ENCODE results near the gene NRG2.

Gene NRG2

GRCh38 chr5:139900546-139901250, 142.4 kb downstream of the NRG2 start:
- no peak for DNase-seq

GRCh38 chr5:139898981-139899380, 144.1 kb downstream of the NRG2 start:
- no peak for DNase-seq

GRCh38 chr5:139897982-139898381, 145.1 kb downstream of the NRG2 start:
- DNase-seq: no peak

GRCh38 chr5:139897342-139897741, 145.8 kb downstream of the NRG2 start:
- no peak for DNase-seq

GRCh38 chr5:139896718-139897117, 146.4 kb downstream of the NRG2 start:
- DNase-seq: no peak

GRCh38 chr5:139895647-139896046, 147.5 kb downstream of the NRG2 start:
- DNase-seq: no peak

- no peak for DNase-seq
Measured at GRCh38 chr5:139895046-139895445, 148.1 kb downstream of the NRG2 start.

- no peak for DNase-seq
Measured at GRCh38 chr5:139893873-139894272, 149.2 kb downstream of the NRG2 start.

GRCh38 chr5:139889410-139889809, 153.7 kb downstream of the NRG2 start:
- DNase-seq: no peak

GRCh38 chr5:139888370-139888769, 154.7 kb downstream of the NRG2 start:
- DNase-seq: no peak

- DNase-seq: no peak
Measured at GRCh38 chr5:139886213-139886612, 156.9 kb downstream of the NRG2 start.

GRCh38 chr5:139885857-139886208, 157.3 kb downstream of the NRG2 start:
- DNase-seq: no peak

GRCh38 chr5:139885172-139885856, 157.8 kb downstream of the NRG2 start:
- no peak for DNase-seq

- no peak for DNase-seq
Measured at GRCh38 chr5:139884734-139885133, 158.4 kb downstream of the NRG2 start.

GRCh38 chr5:139884144-139884543, 159.0 kb downstream of the NRG2 start:
- DNase-seq: no peak

GRCh38 chr5:139882961-139883539, 160.0 kb downstream of the NRG2 start:
- DNase-seq: no peak

GRCh38 chr5:139882316-139882715, 160.8 kb downstream of the NRG2 start:
- no peak for DNase-seq

GRCh38 chr5:139881143-139881733, 161.9 kb downstream of the NRG2 start:
- no peak for DNase-seq

GRCh38 chr5:139880416-139881142, 162.5 kb downstream of the NRG2 start:
- no peak for DNase-seq

GRCh38 chr5:139878093-139878492, 165.0 kb downstream of the NRG2 start:
- no peak for DNase-seq

- DNase-seq: peak; percentile 26
Measured at GRCh38 chr5:139877129-139877597, 165.9 kb downstream of the NRG2 start.

- DNase-seq: no peak
Measured at GRCh38 chr5:139875957-139876356, 167.1 kb downstream of the NRG2 start.
